MCF 10A (cell line): ENCODE data around the gene HCAR3. TPM values are rescaled to one million over a fixed set of nuclear protein-coding genes. Genes with fewer than 3 reads are reported as not detected.

Experiments used
- BruUV-seq: library from RNA; stranded (reverse); fragments of 400-500 nt; replicated peaks from 2 replicates; lab custom pipeline; 2021; lab: Mats Ljungman, UMichigan
- CTCF ChIA-PET: fragments of 300-600 bp; sonication (Branson Sonifier 250); formaldehyde crosslinking; extraction: SDS; loops from one replicate; lab custom pipeline; 2021; ENCODE audit warnings: antibody characterized with exemption, inconsistent platforms; lab: Yijun Ruan, JAX
- POLR2A ChIA-PET: fragments of 300-600, 350-650 bp; sonication (Branson Sonifier 250); formaldehyde crosslinking; extraction: SDS; loops from one replicate; lab custom pipeline; 2020; ENCODE audit warnings: antibody characterized with exemption, inconsistent platforms; lab: Yijun Ruan, JAX
- DNase-seq: peaks from one replicate; pipeline ENCODE4 v3.0.0-alpha.2; 2018; ENCODE audit not compliant: unreplicated experiment
- H3K27ac Mint-ChIP-seq: one replicate; pipeline ENCODE4 v1.8.0; 2022; ENCODE audit warnings: mild to moderate bottlenecking, low read depth, mixed read lengths; ENCODE audit not compliant: unreplicated experiment
- H3K27me3 Mint-ChIP-seq: one replicate; pipeline ENCODE4 v1.8.0; 2022; ENCODE audit warnings: mixed read lengths; ENCODE audit not compliant: insufficient read depth, unreplicated experiment
- H3K36me3 Mint-ChIP-seq: one replicate; pipeline ENCODE4 v1.8.0; 2022; ENCODE audit warnings: mild to moderate bottlenecking, moderate library complexity, mixed read lengths; ENCODE audit not compliant: insufficient read depth, unreplicated experiment
- H3K4me1 Mint-ChIP-seq: one replicate; pipeline ENCODE4 v1.8.0; 2022; ENCODE audit warnings: mixed read lengths; ENCODE audit not compliant: insufficient read depth, unreplicated experiment
- H3K4me3 Mint-ChIP-seq: one replicate; pipeline ENCODE4 v1.8.0; 2022; ENCODE audit warnings: mild to moderate bottlenecking, moderate library complexity, mixed read lengths; ENCODE audit not compliant: unreplicated experiment
- H3K9me3 Mint-ChIP-seq: one replicate; pipeline ENCODE4 v1.8.0; 2022; ENCODE audit warnings: mixed read lengths; ENCODE audit not compliant: unreplicated experiment
- CTCF ChIP-seq: fragments of 200-600 bp; IDR thresholded peaks from one replicate; pipeline ENCODE4 v1.8.0; 2022; ENCODE audit warnings: antibody characterized with exemption, mild to moderate bottlenecking; ENCODE audit not compliant: unreplicated experiment
- intact Hi-C: fragments of 100-400 bp; cut with micrococcal nuclease; formaldehyde crosslinking; loops from 2 replicates; pipeline ENCODE4 v1.14.1; 2022
- total RNA-seq: library from RNA; stranded (reverse); gene quantifications from 2 replicates; pipeline ENCODE4 v1.2.3, GENCODE V29; 2022

Gene HCAR3
- total RNA-seq, 1 experiment from 2014 or later: not detected

GRCh38 chr12:122726080-122726558 is 9.5 kb upstream of the HCAR3 start:
- TF ChIP-seq CTCF: no peak
- Mint-ChIP-seq H3K27me3 (no peaks in the 10 kb centered on the region), H3K9me3 (no peaks in the 10 kb centered on the region), H3K4me3 (no peak overlapping the region), H3K27ac (peak overlapping the region; percentile 84), H3K4me1 (peaks cover 14% of the 10 kb centered on the region), H3K36me3 (no peaks in the 10 kb centered on the region)
- peak; percentile 69 for DNase-seq
- ChIA-PET CTCF (interaction anchor here (0.6 kb wide), 1 partner anchor 55 kb away, joined by 5 read pairs; no protein-coding TSS in a partner anchor), POLR2A (interaction anchor here (0.9 to 1.9 kb wide), 3 partner anchors 21 to 87 kb away, joined by 3 to 4 read pairs (median 3); no protein-coding TSS in a partner anchor)
- intact Hi-C loops: no loop called here
- BruUV-seq: no TSS peak

- Mint-ChIP-seq H3K27me3 (no peaks in the 10 kb centered on the region), H3K4me3 (no peak overlapping the region), H3K9me3 (no peaks in the 10 kb centered on the region), H3K27ac (peak overlapping the region; percentile 84), H3K36me3 (no peaks in the 10 kb centered on the region), H3K4me1 (peaks cover 16% of the 10 kb centered on the region)
- CTCF ChIA-PET: interaction anchor here (0.6 to 1.9 kb wide), 3 partner anchors 27 to 88 kb away, joined by 4 to 5 read pairs (median 5); no protein-coding TSS in a partner anchor
- POLR2A ChIA-PET: interaction anchor here (0.5 to 1.9 kb wide), 7 partner anchors 10 to 227 kb away, joined by 3 to 4 read pairs (median 3); no protein-coding TSS in a partner anchor
- TF ChIP-seq CTCF: no peak
- BruUV-seq: no TSS peak
- intact Hi-C loops: no loop called here
- no peak for DNase-seq
These were observed 9.0 kb upstream of the HCAR3 start for GRCh38 chr12:122725452-122726079.

- ChIA-PET POLR2A (interaction anchor here (0.6 to 1.9 kb wide), 5 partner anchors 11 to 226 kb away, joined by 3 to 4 read pairs (median 3); no protein-coding TSS in a partner anchor), CTCF (interaction anchor here (0.6 to 1.9 kb wide), 3 partner anchors 27 to 233 kb away, joined by 3 to 5 read pairs (median 4); no protein-coding TSS in a partner anchor)
- Mint-ChIP-seq H3K4me1 (peaks cover 16% of the 10 kb centered on the region), H3K4me3 (no peak overlapping the region), H3K27ac (no peak overlapping the region), H3K9me3 (no peaks in the 10 kb centered on the region), H3K27me3 (no peaks in the 10 kb centered on the region), H3K36me3 (no peaks in the 10 kb centered on the region)
- no TSS peak for BruUV-seq
- TF ChIP-seq CTCF: no peak
- intact Hi-C loops: no loop called here
- DNase-seq: no peak
These were observed 8.1 kb upstream of the HCAR3 start for GRCh38 chr12:122724641-122725243.

GRCh38 chr12:122722387-122722786 is 5.8 kb upstream of the HCAR3 start:
- Mint-ChIP-seq H3K4me3 (no peak overlapping the region), H3K27me3 (no peaks in the 10 kb centered on the region), H3K27ac (peak overlapping the region; percentile 85), H3K36me3 (no peaks in the 10 kb centered on the region), H3K9me3 (no peaks in the 10 kb centered on the region), H3K4me1 (peaks cover 16% of the 10 kb centered on the region)
- intact Hi-C loops: no loop called here
- DNase-seq: no peak
- BruUV-seq: no TSS peak
- CTCF ChIA-PET: interaction anchor here (0.6 to 0.8 kb wide), 3 partner anchors 30 to 85 kb away, joined by 3 to 6 read pairs (median 3); partner anchors contain the start of gene DENR
- POLR2A ChIA-PET: interaction anchor here (0.6 kb wide), 1 partner anchor 13 kb away, joined by 4 read pairs; no protein-coding TSS in a partner anchor
- TF ChIP-seq CTCF: no peak
